ENCODE data around the gene EML3. TPM values are rescaled to one million over a fixed set of nuclear protein-coding genes. Genes with fewer than 3 reads are reported as not detected.
"Not testable (repeated sequence)": the region's sequence is repeated elsewhere in the genome, so short reads cannot be mapped to it uniquely, and the experiment has no call there.

The EML3 gene
- total and polyA plus RNA-seq, 8 donors, result 39.3 to 82.5 (median 54.1) TPM

DNA sequence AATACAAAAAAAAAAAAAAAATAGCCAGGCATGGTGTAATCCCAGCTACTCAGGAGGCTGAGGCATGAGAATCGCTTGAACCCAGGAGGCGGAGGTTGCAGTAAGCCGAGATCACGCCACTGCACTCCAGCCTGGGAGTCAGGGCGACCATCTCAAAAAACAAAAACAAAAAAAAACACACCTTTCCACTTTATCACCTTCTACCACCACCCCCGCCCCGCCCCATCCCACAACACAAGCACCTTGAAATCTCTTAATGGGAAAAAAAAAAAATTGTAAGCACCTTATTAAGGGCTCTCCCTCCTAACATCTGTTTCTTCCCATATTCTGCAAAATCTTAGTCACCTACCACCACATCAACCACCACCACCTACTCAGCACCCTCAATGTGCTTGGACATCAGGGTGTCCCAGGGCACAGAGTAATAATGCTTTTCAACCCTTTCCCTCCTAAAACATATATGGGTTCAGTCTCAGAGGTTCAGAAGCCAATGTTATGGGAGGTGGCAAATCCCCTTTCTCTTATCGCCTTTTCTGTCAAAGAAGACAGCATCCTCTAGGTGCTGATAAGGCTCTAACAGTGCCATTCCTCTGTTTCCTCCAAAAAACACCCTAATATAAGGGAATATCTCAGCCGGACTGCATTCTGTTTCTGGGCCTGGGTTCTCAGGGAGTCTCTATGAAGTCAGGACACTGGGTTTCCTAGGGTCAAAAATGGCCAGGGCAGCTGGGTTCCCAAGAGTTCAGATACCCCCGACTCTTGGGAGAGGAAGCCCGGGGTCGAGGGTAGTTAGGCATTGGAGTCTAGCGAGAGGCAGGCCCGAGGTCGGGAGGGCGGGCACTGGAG, 39.8 kb upstream of the EML3 start:
- Histone ChIP-seq H3K27ac (peak overlapping the region; percentile 90 to 96), H3K9me3 (no peaks in the 10 kb centered on the region), H3K27me3 (no peaks in the 10 kb centered on the region), H3K4me1 (peaks cover 5 to 20% of the 10 kb centered on the region in 2 donors), H3K36me3 (peaks cover 0 to 32% of the 10 kb centered on the region in 2 donors), H3K4me3 (peak overlapping the region; percentile 80 to 84)
- TF ChIP-seq CTCF (IDR thresholded peaks at IDR 0.05), result no peak
- intact Hi-C loops (cut with DNase I), result no loop called here
- DNase-seq (no peak), ATAC-seq (peak; percentile 14)

DNA sequence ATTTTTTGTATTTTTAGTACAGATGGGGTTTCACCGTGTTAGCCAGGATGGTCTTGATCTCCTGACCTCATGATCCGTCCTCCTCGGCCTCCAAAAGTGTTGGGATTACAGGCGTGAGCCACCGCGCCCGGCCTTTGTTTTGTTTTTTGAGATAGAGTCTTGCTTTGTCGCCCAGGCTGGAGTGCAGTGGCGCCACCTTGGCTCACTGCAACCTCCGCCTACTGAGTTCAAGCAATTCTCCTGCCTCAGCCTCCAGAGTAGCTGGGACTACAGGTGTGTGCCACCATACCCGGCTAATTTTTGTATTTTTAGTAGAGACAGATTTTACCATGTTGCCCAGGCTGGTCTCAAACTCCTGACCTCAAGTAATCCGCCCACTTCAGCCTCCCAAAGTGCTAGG, 37.7 kb upstream of the EML3 start:
- H3K27ac ChIP-seq; H3K4me3 ChIP-seq; ATAC-seq; H3K9me3 ChIP-seq; intact Hi-C loops (cut with DNase I); H3K27me3 ChIP-seq: not testable (repeated sequence)
- H3K36me3 ChIP-seq, result peaks cover 0 to 33% of the 10 kb centered on the region in 2 donors
- peaks cover 17 to 35% of the 10 kb centered on the region in 2 donors for H3K4me1 ChIP-seq
- peak in 1 of 4 donors; percentile 36 for DNase-seq

- Histone ChIP-seq H3K36me3 (peaks cover 0 to 33% of the 10 kb centered on the region in 2 donors), H3K27me3 (no peaks in the 10 kb centered on the region), H3K27ac (no peak overlapping the region), H3K9me3 (no peaks in the 10 kb centered on the region), H3K4me1 (peaks cover 20 to 43% of the 10 kb centered on the region in 2 donors), H3K4me3 (no peak overlapping the region)
- no peak for ATAC-seq
- intact Hi-C loops (cut with DNase I), result no loop called here
- TF ChIP-seq CTCF (IDR thresholded peaks at IDR 0.05), result no peak
- no peak for DNase-seq
These were observed 36.9 kb upstream of the EML3 start for GRCh38 chr11:62649486-62649885.

- intact Hi-C loops (cut with DNase I), result no loop called here
- Histone ChIP-seq H3K27ac (no peak overlapping the region), H3K9me3 (no peaks in the 10 kb centered on the region), H3K36me3 (peaks cover 0 to 33% of the 10 kb centered on the region in 2 donors), H3K27me3 (no peaks in the 10 kb centered on the region), H3K4me1 (peaks cover 20 to 46% of the 10 kb centered on the region in 2 donors), H3K4me3 (no peak overlapping the region)
- DNase-seq, result no peak
- no peak for TF ChIP-seq CTCF (IDR thresholded peaks at IDR 0.05)
- no peak for ATAC-seq
These were observed 36.4 kb upstream of the EML3 start for GRCh38 chr11:62648967-62649364.

DNA sequence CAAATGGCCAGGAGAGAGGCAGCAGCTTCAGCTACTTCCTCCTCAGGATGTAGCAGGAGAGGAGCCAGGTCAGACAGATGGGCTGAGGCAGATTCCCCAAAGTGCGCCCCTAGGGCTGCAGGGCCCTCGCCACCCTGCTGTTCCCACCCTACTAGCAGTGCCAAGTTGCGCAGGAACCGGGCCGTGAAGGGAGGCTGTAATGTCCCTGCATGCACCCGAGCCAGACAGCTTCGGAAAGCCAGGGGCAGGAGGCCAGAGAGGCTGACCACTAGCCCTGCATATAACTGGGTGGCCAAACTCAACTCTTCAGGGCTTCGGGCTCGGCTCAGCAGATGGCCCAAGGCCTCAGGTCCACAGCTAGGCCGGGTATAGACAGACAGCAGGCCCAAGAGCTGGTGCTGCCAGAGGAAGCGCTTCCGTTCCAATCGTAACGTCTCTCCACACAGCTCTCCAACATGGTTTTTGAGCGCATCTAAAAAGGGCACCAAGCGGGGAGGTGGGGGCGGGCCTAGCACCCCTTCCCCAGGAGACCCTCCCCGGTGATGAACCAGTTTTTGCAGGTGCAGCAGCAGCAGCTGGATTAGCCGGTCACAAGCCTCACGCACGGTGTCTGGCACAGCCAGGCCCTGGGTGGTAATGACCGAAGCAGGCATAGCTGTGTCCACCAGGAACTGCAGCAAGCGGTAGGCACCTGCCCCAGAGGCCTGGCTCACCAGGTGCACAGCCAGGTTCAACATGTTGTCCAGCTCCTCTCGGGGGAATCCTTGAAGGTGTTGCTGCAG, 35.8 kb upstream of the EML3 start:
- Histone ChIP-seq H3K27me3 (no peaks in the 10 kb centered on the region), H3K36me3 (peaks cover 0 to 35% of the 10 kb centered on the region in 2 donors), H3K4me1 (peaks cover 20 to 46% of the 10 kb centered on the region in 2 donors), H3K4me3 (no peak overlapping the region), H3K9me3 (no peaks in the 10 kb centered on the region), H3K27ac (no peak overlapping the region)
- no peak for TF ChIP-seq CTCF (IDR thresholded peaks at IDR 0.05)
- intact Hi-C loops (cut with DNase I), result no loop called here
- DNase-seq (no peak), ATAC-seq (no peak)
